A549 (cell line): ENCODE measurements around the gene WDFY1.

Experiments used
- CHD2 ChIP-seq: fragments of 150-350 bp; IDR thresholded peaks from 2 replicates; pipeline ENCODE4 v1.6.1; 2014; ENCODE audit warnings: low read length; ENCODE audit not compliant: partially characterized antibody
- KDM1A ChIP-seq: fragments of 200-600 bp; sonication (generic); IDR thresholded peaks from 2 replicates; pipeline ENCODE4 v1.6.1; 2016; ENCODE audit warnings: low read depth, mild to moderate bottlenecking
- POLR2AphosphoS2 ChIP-seq: conservative IDR thresholded peaks from 2 replicates; pipeline ENCODE4 v1.6.1; 2012; ENCODE audit warnings: low read length, improper control_type of control experiment, inconsistent platforms
- TF ChIP-seq, protein P1 (sequence below): fragments of >200 bp; sonication (Bioruptor Twin); formaldehyde crosslinking; IDR thresholded peaks from 3 replicates; pipeline ENCODE4 v1.5.1; 2016

DNA sequence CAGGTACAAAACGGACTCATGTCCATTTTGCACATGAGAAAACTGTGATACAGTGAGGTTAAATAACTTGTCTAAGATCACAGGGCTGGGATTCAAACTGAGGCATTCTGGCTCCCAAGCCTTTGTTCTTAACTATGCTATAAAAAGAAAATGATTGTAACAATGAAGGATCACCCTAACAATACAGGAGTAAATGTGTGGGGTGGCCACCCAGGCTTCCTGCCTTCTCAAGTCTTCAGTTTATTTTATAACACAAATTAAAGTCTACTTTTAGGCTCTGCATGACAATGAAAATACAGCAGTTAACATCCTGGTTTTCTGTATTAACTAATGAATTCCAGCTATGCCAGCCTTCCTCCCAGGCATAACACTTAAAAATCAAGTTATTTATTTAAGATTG is 7.6 kb downstream of the WDFY1 start:
- TF ChIP-seq, protein P1, sequence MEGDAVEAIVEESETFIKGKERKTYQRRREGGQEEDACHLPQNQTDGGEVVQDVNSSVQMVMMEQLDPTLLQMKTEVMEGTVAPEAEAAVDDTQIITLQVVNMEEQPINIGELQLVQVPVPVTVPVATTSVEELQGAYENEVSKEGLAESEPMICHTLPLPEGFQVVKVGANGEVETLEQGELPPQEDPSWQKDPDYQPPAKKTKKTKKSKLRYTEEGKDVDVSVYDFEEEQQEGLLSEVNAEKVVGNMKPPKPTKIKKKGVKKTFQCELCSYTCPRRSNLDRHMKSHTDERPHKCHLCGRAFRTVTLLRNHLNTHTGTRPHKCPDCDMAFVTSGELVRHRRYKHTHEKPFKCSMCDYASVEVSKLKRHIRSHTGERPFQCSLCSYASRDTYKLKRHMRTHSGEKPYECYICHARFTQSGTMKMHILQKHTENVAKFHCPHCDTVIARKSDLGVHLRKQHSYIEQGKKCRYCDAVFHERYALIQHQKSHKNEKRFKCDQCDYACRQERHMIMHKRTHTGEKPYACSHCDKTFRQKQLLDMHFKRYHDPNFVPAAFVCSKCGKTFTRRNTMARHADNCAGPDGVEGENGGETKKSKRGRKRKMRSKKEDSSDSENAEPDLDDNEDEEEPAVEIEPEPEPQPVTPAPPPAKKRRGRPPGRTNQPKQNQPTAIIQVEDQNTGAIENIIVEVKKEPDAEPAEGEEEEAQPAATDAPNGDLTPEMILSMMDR: no peak
- no peak for TF ChIP-seq KDM1A
- no peak for TF ChIP-seq POLR2AphosphoS2
- no peak for TF ChIP-seq CHD2
